ENCODE measurements around the gene PRKG1.

Gene PRKG1

GRCh38 chr10:52257692-52258075 lies 1183.4 kb downstream of the PRKG1 start:
- DNase-seq = no peak

GRCh38 chr10:52258799-52259425 lies 1184.6 kb downstream of the PRKG1 start:
- no peak for DNase-seq

GRCh38 chr10:52259426-52259812 lies 1185.1 kb downstream of the PRKG1 start:
- no peak for DNase-seq

- DNase-seq = no peak
Observed at GRCh38 chr10:52261362-52261761, 1187.1 kb downstream of the PRKG1 start.

GRCh38 chr10:52265131-52265926 lies 1191.0 kb downstream of the PRKG1 start:
- DNase-seq = no peak

GRCh38 chr10:52266858-52267257 lies 1192.6 kb downstream of the PRKG1 start:
- no peak for DNase-seq

- no peak for DNase-seq
Observed at GRCh38 chr10:52268790-52269189, 1194.5 kb downstream of the PRKG1 start.

GRCh38 chr10:52269233-52269632 lies 1194.9 kb downstream of the PRKG1 start:
- DNase-seq = no peak

- DNase-seq = no peak
Observed at GRCh38 chr10:52276163-52276562, 1201.9 kb downstream of the PRKG1 start.

GRCh38 chr10:52276986-52277385 lies 1202.7 kb downstream of the PRKG1 start:
- no peak for DNase-seq

GRCh38 chr10:52279546-52279945 lies 1205.3 kb downstream of the PRKG1 start:
- no peak for DNase-seq

GRCh38 chr10:52280051-52280450 lies 1205.8 kb downstream of the PRKG1 start:
- DNase-seq = no peak

- no peak for DNase-seq
Observed at GRCh38 chr10:52283174-52283573, 1208.9 kb downstream of the PRKG1 start.

- DNase-seq = no peak
Observed at GRCh38 chr10:52284416-52285013, 1210.2 kb downstream of the PRKG1 start.

- DNase-seq = no peak
Observed at GRCh38 chr10:52287866-52288265, 1213.6 kb downstream of the PRKG1 start.

- DNase-seq = no peak
Observed at GRCh38 chr10:52297747-52298146, 1223.5 kb downstream of the PRKG1 start.

- DNase-seq = no peak
Observed at GRCh38 chr10:52300599-52301277, 1226.5 kb downstream of the PRKG1 start.

- no peak for DNase-seq
Observed at GRCh38 chr10:52308251-52309031, 1234.2 kb downstream of the PRKG1 start.

GRCh38 chr10:52312942-52313255 lies 1238.6 kb downstream of the PRKG1 start:
- DNase-seq = no peak

GRCh38 chr10:52313256-52313932 lies 1239.1 kb downstream of the PRKG1 start:
- no peak for DNase-seq

- DNase-seq = no peak
Observed at GRCh38 chr10:52313933-52314821, 1239.9 kb downstream of the PRKG1 start, which contains the start of gene DKK1. TSS of gene DKK1 (plus strand) at chr10:52314281. CDS start at chr10:52314435, 154 bp downstream.
